Subcutaneous abdominal adipose tissue (tissue), 5 donors: Measurements from ENCODE around the gene S1PR4.
"Not testable (repeated sequence)": the region's sequence is repeated elsewhere in the genome, so short reads cannot be mapped to it uniquely, and the experiment has no call there.

ENCODE experiments used
- H3K27ac ChIP-seq: one replicate; pipeline ENCODE4 v1.7.0; 2013; ENCODE audit warnings: low read depth, mild to moderate bottlenecking, inconsistent platforms, low read length, moderate library complexity
- H3K27me3 ChIP-seq, 5 donors: one replicate each; pipeline ENCODE4 v1.7.0; 2013; ENCODE audit warnings: low read length in 5 of 5, inconsistent platforms in 1 of 5; ENCODE audit not compliant: control insufficient read depth in 5 of 5, insufficient read depth in 4 of 5
- H3K36me3 ChIP-seq, 5 donors: one replicate each; pipeline ENCODE4 v1.7.0; 2013; ENCODE audit warnings: low read length in 5 of 5; ENCODE audit not compliant: control insufficient read depth in 5 of 5, insufficient read depth in 5 of 5
- H3K4me1 ChIP-seq, 5 donors: one replicate each; pipeline ENCODE4 v1.7.0; 2013; ENCODE audit warnings: low read length in 5 of 5, mild to moderate bottlenecking in 3 of 5, moderate library complexity in 1 of 5; ENCODE audit not compliant: control insufficient read depth in 5 of 5, insufficient read depth in 5 of 5
- H3K4me3 ChIP-seq, 5 donors: one replicate each; pipeline ENCODE4 v1.7.0; 2013; ENCODE audit warnings: low read length in 5 of 5, low read depth in 1 of 5
- H3K9ac ChIP-seq, 5 donors: one replicate each; pipeline ENCODE4 v1.7.0; 2013; ENCODE audit warnings: low read length in 5 of 5, mild to moderate bottlenecking in 4 of 5, moderate library complexity in 3 of 5
- H3K9me3 ChIP-seq, 5 donors: one replicate each; pipeline ENCODE4 v1.7.0; 2013; ENCODE audit warnings: low read length in 5 of 5; ENCODE audit not compliant: control insufficient read depth in 5 of 5
- donor health status: healthy.
- donor health status: healthy.
- donor health status: healthy.
- donor health status: healthy.
- donor health status: healthy.

The S1PR4 gene

GRCh38 chr19:3161453-3161852, 17.1 kb upstream of the S1PR4 start:
- H3K27ac ChIP-seq: no peak overlapping the region
- peaks cover 0 to 7% (median 0%) of the 10 kb centered on the region in 5 donors for H3K4me1 ChIP-seq
- no peak overlapping the region for H3K9ac ChIP-seq
- no peaks in the 10 kb centered on the region for H3K27me3 ChIP-seq
- peaks cover 0 to 23% (median 0%) of the 10 kb centered on the region in 5 donors for H3K36me3 ChIP-seq
- H3K4me3 ChIP-seq: no peak overlapping the region
- H3K9me3 ChIP-seq: peaks cover 0 to 4% (median 0%) of the 10 kb centered on the region in 5 donors

- Histone ChIP-seq H3K9me3 (peaks cover 0 to 4% (median 0%) of the 10 kb centered on the region in 5 donors), H3K36me3 (peaks cover 0 to 18% (median 0%) of the 10 kb centered on the region in 5 donors), H3K9ac (no peak overlapping the region), H3K27me3 (no peaks in the 10 kb centered on the region), H3K4me3 (no peak overlapping the region), H3K27ac (no peak overlapping the region), H3K4me1 (peaks cover 0 to 7% (median 0%) of the 10 kb centered on the region in 5 donors)
Observed at GRCh38 chr19:3162418-3163229, 15.9 kb upstream of the S1PR4 start.

- Histone ChIP-seq H3K4me3 (no peak overlapping the region), H3K9me3 (peaks cover 0 to 4% (median 0%) of the 10 kb centered on the region in 5 donors), H3K9ac (no peak overlapping the region), H3K27ac (no peak overlapping the region), H3K4me1 (peaks cover 0 to 7% (median 0%) of the 10 kb centered on the region in 5 donors), H3K36me3 (peaks cover 0 to 15% (median 0%) of the 10 kb centered on the region in 5 donors), H3K27me3 (no peaks in the 10 kb centered on the region)
Observed at GRCh38 chr19:3163230-3163886, 15.2 kb upstream of the S1PR4 start.

- H3K4me1 ChIP-seq: peaks cover 0 to 7% (median 0%) of the 10 kb centered on the region in 5 donors
- H3K27ac ChIP-seq: no peak overlapping the region
- no peaks in the 10 kb centered on the region for H3K27me3 ChIP-seq
- H3K4me3 ChIP-seq: no peak overlapping the region
- no peak overlapping the region for H3K9ac ChIP-seq
- peaks cover 0 to 4% (median 0%) of the 10 kb centered on the region in 5 donors for H3K9me3 ChIP-seq
- peaks cover 0 to 15% (median 0%) of the 10 kb centered on the region in 5 donors for H3K36me3 ChIP-seq
Observed at GRCh38 chr19:3163943-3164342, 14.6 kb upstream of the S1PR4 start.

GRCh38 chr19:3167533-3168272, 10.9 kb upstream of the S1PR4 start:
- H3K4me1 ChIP-seq: peaks cover 0 to 7% (median 0%) of the 10 kb centered on the region in 5 donors
- H3K4me3 ChIP-seq: no peak overlapping the region
- H3K27me3 ChIP-seq: peaks cover 0 to 5% (median 0%) of the 10 kb centered on the region in 5 donors
- no peak overlapping the region for H3K9ac ChIP-seq
- H3K27ac ChIP-seq: no peak overlapping the region
- no peaks in the 10 kb centered on the region for H3K9me3 ChIP-seq
- peaks cover 0 to 5% (median 0%) of the 10 kb centered on the region in 5 donors for H3K36me3 ChIP-seq

- no peak overlapping the region for H3K27ac ChIP-seq
- peaks cover 0 to 14% (median under 1%) of the 10 kb centered on the region in 5 donors for H3K4me1 ChIP-seq
- no peak overlapping the region for H3K9ac ChIP-seq
- H3K9me3 ChIP-seq: no peaks in the 10 kb centered on the region
- H3K27me3 ChIP-seq: peaks cover 0 to 5% (median 2%) of the 10 kb centered on the region in 5 donors
- no peak overlapping the region for H3K4me3 ChIP-seq
- H3K36me3 ChIP-seq: no peaks in the 10 kb centered on the region
Observed at GRCh38 chr19:3171894-3172672, 6.5 kb upstream of the S1PR4 start.

- H3K27ac ChIP-seq, H3K27me3 ChIP-seq, H3K9ac ChIP-seq, H3K36me3 ChIP-seq, H3K4me3 ChIP-seq, H3K9me3 ChIP-seq: not testable (repeated sequence)
- peaks cover 0 to 19% (median 5%) of the 10 kb centered on the region in 5 donors for H3K4me1 ChIP-seq
Observed at GRCh38 chr19:3172673-3173000, 5.9 kb upstream of the S1PR4 start.

- no peaks in the 10 kb centered on the region for H3K9me3 ChIP-seq
- peaks cover 0 to 45% (median 24%) of the 10 kb centered on the region in 5 donors for H3K4me1 ChIP-seq
- H3K27me3 ChIP-seq: peaks cover 0 to 7% (median 3%) of the 10 kb centered on the region in 5 donors
- H3K4me3 ChIP-seq: no peak overlapping the region
- no peak overlapping the region for H3K27ac ChIP-seq
- peak overlapping the region in 2 of 5 donors; percentile 12 to 51 for H3K9ac ChIP-seq
- H3K36me3 ChIP-seq: no peaks in the 10 kb centered on the region
Observed at GRCh38 chr19:3175781-3176714, 2.5 kb upstream of the S1PR4 start.
